Measurements from ENCODE around the gene SH3BP5.
A peak's percentile ranks its signal among the peaks of the same experiment; 100 is the strongest.

The SH3BP5 gene

DNA sequence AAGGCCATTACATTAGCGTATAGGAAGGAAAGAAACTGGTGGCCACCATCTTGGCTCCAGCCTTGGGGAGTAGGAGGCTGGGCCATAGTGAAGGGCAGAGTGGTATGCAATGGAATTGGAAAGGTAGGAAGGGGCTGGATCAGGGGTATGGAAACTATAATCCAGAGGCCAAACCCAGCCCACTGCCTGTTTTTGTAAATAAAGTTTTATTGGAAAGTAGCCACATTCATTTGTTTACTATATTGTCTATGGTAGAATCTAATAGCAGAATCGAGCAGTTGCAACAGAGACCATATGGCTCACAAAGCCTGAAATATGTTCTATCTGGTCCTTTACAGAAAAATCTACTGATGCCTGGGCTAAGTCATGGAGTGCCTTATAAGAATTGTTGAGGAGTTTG lies 14.1 kb upstream of the SH3BP5 start:
- no peak for DNase-seq

DNA sequence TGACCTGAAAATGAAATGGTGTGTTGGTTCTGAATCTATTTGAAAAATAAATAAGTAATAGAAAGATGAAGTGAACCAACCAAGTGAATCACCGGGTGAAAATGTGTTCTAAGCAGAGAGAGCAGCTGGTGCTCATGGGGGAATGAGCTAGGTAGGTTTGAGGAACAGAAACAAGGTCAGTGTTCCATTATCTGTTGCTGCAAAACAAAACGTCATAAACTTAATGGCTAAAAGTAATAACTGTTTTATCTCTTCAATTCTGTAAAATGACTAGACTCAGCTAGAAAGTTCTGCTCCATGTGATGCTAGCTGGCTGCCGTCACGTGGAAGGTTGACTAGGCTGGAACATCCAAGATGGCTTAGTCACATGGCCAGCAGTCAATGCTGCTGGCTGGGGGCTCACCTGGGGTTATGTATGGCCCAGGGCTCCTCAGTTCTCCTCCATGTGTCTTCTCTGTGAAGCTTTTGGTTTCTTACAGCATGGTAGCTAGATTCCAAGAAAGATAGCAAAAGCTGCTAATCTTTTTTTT lies 13.3 kb upstream of the SH3BP5 start:
- DNase-seq: no peak

DNA sequence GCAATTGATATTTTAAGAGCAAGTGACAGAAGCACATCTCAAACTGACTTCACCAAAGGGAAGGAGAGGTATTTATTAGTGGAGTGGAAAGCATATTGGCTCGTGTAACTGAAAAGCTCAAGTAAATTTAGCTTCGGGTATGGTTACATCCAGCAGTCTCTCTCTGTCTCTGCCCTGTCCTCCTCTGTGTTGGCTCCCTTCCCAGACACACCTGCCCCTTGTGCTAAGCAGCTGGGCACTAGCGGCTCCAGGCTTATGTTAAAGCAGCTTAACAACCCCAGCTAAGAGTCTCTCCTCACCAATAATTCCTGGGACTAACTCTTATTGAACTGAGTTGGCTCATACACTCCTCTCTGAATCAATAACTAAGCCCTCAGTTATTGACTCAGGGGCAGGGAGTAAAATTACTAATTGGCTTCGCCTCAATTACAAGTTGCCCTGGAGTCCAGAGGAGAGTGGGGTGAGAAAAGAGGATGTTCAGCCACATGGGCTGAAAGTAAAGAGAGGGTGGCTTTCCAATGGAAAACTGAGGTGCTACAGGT lies 12.8 kb upstream of the SH3BP5 start:
- no peak for DNase-seq

DNA sequence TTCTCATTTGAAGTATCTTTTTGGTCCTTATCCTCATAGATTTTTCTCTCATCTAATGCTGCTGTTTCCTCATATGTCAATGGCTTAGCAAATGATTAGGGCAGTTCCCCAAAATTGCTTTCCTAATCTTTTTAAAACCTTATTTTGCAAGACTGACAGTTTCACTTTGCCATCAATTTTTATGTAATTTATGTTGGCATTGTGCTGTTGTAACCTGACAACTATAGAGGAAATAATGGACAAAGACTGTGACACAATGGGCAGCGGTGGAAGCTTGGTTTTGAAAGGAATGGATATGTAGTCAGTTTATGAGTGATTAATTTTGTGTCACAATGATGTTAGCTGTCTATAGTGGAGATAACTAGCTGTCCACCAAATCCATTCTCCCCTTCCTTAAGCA lies 10.6 kb upstream of the SH3BP5 start:
- no peak for DNase-seq

DNA sequence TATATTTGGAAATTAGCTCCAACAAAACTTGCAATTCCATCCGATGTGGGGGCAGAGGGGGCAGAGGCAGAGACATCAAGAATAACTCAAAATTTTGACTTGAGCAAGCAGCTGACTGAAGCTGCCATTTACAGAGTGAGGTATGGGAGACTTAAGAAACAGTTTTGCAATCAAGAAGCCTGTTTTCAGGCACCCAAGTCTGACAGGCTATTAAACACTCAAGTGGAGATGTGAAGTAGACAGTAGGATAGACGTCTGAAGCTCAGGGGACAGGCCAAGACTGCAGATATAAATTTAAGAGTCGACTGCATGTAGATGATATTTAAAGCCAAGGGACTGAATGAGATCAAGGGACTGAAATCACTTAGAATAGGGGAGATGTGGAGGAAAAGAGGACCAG lies 9.9 kb upstream of the SH3BP5 start:
- no peak for DNase-seq

DNA sequence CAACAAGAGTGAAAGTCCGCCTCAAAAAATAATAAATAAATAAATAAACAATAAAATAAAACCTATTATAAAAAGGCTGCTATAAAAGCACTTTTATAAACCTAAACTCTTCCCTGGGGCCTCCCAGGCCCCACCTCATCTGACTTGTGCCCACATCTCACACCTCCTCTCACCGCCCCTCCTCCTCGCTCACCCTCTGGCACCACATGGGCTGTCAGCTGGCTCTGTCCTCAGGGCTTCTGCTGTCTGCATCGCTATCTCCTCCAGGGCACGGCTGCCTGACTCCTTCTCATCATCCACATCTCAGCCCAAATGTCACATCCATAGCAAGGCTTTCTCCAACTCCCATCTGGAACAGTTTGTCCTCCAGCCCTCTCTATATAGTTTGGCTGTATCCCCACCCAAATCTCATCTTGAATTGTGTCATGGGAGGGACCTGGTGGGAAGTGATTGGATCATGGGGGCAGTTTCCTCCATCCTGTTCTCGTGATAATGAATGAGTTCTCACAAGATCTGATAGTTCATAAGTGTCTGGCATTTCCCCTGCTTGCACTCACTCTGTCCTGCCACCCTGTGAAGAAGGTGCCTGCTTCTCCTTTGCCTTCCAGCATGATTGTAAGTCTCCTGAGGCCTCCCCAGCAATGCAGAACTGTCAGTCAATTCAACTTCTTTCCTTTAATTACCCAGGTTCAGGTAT lies 8.8 kb upstream of the SH3BP5 start:
- no peak for DNase-seq

DNA sequence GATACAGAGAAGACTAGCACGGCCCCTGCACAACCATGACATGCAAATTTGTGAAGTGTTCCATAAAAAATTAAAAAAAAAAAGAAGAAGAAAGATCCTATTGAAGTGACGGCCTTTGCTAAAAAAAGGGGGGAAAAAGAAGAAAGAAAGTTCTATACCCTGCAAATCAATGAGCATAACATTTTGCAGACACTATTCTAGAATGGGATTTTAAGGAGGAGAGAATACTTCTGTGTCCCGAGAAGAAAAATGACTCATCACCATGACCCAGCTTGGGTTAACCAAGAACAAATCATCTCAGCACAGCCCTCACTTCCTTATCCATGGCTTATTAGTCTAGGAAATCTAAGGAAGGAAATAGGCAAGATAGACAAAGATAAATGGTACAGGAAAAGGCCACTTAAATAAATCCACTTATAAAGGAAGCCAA lies 7.4 kb upstream of the SH3BP5 start:
- no peak for DNase-seq

DNA sequence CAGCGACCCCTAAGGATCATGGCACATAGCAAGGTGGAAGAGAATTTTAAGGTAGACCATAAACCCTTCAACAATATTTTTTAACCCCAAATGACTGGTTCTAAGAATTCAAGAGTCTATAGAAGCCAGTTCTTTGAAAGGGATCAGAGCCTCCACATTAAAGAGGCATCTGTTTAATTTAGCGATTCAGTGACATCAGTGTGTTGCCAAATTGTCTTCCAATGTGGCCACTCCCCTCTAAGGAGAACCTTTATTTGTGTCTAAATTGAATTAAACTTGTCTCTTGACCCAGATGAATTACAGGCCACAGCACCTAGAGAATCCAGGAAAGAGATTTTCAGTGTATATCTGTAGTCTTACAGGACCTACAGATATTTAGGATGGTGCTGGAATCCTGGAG lies 6.6 kb upstream of the SH3BP5 start:
- DNase-seq: no peak

DNA sequence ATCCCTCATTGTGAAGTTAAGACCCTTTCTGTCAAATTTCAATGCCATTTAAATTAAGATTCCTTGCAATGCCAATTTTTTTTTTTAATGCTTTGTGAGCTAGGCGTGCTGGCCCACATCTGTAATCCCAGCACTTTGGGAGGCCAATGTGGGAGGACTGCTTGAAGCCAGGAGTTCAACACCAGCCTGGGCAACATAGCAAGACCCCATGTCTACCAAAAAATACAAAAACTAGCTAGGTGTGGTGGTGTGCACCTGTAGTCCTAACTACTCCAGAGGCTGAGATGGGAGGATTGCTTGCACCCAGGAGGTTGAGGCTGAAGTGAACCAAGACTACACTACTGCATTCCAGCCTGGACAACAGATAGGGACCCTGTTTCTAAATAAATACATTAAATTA lies 5.6 kb upstream of the SH3BP5 start:
- no peak for DNase-seq

DNA sequence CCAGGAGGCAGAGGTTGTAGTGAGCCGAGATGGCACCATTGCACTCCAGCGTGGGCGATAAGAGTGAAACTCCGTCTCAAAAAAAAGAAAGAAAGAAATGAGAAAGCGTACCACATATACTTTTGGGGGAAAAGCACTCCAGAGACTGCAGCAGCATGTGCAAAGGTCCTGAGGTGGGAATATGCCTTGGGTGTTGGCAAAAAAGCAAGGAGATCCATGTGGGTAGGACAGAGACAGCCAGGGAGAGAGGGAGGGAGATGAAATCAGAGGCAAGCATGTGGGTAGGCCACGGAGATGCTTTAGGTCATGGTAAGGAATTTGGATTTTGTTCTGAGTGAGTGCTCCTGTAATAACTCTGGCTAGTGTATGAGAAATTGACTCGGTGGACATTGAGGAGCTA lies 3.7 kb upstream of the SH3BP5 start:
- no peak for DNase-seq

DNA sequence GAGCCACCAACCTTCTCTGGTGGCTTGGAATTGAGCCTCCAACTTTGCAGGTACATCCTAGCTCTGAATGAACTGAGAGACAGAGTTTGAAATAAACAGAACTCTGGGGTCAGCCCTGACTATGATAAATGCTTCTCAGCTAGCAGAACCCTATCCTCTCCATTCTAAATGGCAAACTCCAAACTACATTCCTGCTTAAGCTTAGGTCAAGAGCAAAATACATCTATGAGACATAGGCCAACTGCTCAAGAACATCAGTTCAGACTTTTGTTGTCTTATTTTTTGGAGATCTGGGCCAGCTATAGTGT lies 1.5 kb upstream of the SH3BP5 start:
- no peak for DNase-seq

DNA sequence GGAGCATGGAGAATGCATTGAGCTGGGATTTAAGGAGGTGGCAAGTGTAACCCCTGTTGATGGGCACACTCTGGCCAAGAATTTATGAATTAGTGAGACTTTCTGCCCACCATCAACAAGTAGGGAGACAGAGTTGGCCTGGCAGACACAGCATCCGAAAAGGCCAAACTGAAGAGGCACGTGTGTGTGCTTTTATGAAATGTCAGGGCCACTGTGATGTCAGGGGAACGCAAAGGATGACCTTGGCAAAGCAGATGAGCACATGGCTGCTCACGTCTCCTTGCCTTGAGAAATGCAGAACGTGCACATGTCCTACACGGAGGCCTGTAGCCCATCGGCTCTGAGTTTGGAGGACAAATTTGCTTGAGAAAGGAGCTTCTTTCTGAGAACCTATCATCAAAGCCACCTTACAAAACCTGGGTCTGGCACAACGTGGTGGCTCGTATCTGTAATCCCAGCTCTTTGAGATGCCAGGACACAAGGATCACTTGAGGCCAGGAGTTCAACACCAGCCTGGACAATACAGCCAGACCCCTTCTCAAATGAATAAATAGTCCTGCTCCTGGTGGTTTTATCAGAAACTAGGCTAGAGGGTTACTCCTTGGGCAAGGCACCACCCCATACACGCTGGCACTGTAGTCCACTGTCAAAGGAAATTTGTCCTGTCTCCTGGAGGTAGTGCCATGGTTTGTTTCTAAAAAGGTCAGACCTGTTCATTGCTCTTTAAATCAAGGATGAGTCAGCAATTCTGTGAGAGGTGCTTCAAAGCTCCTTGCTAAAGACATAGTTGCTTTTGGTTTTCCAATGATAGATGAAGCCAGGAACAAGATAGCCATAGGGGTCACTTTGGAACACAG lies 941 bp upstream of the SH3BP5 start:
- no peak for DNase-seq

DNA sequence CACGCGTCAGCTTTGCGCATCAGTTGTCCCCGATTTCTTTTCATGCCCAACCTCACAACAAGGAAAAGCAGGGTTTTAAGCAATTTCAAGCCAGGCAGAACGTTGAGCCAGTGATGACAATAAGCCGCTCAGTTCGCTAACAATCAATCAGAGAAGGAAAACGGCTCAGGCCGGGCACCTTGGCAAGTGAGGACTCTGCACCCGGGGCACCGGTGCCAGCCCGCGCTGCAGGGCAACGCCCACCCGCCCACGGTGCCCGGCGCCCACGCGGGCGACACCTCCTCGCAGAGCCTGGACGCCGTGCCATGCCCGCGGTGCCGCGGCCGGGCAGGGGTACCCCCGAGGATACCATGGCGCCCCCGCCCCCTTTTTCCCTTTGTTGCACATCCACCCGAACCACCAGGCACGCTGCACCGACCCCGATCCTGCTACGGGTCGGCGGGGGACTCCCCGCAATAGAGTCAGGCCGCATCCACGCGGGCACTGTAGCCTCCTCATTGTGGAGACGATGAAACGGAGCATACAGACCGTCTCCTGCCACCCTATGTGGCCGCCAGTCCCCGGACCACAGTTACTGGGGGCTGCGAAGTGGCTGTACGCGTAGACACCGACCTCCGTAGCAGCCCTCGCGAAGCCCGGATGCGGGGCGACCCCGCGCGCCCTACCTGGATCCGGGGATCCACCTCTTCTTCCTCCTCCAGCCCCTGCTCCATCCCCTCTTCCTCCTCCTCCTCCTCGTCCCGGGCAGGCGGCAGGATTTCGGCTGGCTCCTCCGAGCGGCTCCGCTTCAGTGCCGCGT lies 581 bp downstream of the SH3BP5 start:
- peak; percentile 59 for DNase-seq

DNA sequence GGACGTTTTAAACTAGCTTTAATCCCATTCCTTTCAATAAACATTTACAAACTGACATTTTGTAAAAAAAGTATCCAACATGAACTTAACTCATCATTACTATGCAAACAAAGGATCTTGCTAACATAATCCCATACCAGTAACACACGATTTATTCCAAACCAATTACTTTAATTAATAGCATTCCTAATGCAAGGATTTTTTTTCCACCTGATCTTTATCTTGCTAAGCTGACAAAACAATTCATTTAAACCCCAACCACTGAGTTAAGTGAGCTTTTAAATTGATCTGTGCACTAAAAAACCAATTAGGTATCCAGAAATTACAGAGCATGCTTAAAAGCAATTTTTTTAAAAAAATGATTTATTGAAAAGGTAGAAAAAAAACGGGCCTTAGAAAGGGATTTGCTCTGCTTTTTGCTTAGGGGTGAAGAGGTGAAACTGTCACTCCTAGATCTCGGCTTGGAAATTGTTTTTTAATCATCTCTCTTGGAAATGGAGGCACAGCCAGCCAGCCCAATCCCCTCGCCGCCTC lies 1.2 kb downstream of the SH3BP5 start:
- no peak for DNase-seq

DNA sequence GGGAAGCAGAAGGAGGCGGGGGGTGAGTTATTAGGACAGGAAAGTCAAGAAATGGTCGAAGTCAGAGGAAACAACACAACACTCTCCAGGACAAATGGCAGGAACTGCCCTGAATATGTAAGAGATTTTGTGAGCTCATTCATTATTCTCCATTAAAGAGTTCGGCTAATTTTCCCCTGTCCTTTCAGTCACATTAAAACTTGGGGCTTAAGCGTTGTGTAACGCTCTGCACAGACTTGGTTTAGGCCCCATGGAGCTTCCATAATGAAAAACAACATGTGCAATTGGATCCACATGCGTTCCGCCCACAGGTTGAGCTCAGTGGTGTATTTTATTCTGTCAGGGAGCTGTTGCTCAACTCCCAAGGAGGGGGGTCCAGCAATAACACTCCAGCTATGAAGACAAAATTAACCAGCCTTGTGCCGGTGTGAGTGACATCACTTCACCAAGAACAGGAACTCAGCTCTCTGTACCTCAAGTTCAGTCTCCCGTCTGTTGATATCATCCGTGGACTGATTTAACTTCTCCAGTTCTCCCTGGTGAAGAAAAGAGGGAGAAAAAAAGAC lies 2.3 kb downstream of the SH3BP5 start:
- DNase-seq: no peak

DNA sequence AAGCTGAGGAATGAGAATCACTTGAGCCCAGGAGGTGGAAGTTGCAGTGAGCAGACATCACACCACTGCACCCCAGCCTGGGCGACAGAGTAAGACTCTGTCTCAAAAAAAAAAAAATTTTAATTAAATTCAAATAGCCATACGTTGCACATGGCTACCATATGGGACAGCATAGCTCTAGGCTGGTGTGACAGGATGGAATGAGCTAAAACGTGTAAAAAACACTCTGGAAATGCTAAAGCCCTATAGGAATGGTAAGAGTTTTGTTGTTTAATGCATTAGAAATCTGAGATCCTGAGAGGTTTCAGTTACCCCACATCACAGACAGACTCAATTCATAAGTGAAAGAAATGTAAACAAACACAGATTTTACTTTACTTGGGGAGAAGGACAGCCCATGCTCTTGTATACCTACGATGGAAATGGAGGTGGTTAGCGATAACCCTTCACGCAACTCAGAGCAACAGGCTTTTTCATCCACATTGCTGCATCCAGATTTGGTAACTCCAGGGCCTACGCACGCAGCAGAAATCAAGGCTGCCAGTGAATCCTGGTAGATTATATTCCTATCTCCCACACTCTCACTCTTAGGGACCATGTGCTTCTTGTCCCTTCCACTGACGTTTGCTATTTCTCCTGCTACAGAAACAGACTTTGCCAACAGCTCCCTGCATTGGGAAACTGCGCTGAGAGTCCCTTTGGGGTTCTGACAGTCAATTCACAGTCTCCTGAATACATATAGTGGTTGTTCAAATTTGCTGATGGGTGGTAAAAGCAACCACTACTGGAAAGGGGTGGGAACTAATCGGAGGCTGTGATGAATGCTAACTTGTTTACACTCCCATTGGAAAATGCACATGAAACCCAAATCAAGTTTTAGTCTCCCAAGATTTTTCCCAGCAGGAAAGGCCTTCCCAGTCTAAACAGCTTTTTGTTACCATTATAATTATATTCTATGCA lies 3.1 kb downstream of the SH3BP5 start:
- no peak for DNase-seq

DNA sequence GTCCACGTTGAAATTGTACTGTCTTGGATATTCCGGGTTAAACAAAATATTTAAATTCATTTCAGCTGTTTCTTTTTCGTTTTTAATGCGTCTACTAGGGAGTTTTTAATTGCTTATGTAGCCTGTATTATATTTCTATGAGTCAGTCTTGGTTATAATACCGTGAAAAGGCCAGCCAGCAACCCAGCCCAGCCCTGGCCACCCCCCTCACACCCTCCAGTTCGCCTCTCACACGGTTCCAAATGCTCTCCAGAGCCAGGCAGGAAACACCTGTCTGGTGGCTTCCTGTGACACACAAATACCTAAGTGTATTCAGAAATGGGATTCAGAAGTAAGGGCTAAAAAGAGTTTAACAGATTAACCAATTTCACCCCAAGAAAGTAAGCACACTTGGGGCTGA lies 4.4 kb downstream of the SH3BP5 start:
- DNase-seq: peak; percentile 29

DNA sequence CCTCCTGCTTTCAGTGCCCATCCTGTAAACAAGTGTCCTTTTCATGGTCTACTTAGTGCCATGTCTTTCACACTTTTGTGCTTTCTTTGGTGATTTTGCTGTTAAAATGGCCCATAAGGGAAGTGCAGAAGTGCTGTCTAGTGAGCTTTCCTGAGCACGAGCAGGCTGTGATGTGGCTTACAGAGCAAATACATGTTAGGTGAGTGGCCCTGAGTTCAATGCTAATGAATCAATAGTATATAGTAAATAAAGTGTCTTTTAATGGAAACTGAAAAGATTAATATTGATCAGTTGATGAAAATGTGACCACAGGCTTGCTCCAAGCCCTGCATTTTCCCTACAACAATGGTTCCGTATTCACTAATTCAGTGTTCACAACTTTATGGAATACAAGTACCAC lies 5.7 kb downstream of the SH3BP5 start:
- no peak for DNase-seq

DNA sequence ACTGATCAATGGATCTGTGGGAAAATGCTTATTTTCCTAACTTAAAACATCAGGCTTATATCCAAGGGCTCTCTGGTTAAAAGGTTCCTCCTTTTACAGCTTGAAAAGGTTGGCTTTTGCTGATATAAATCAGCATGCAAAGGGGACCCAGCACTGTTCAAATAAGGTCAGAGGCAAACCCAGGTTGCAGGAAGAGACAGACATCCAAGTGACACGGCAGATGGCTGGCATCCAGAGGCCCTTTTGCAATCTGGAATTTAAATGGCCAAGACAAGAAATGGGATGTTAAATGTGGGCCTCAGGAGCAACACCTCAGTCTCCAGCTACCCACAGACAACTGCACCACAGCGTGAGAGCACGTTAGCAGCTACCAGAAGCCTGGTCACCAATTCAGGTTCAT lies 6.3 kb downstream of the SH3BP5 start:
- no peak for DNase-seq

DNA sequence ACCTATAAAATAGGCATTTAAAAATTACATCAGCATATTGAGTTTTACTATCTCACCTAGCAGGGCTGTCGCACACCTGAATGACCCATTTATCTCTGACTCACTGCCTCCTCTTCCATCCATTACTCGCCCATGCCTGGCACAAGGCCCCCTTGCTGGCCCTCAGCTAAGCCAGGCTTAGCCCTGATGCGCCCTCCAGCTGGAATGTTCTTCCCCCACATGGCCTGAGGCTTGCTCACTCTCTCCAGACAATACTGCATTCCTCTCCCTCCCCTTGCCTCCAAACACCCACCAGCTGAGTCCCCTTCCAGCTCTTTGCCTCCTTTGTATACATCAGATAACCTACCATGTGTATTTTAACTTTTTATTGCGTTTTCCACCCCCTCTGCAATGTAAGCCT lies 7.2 kb downstream of the SH3BP5 start:
- no peak for DNase-seq

DNA sequence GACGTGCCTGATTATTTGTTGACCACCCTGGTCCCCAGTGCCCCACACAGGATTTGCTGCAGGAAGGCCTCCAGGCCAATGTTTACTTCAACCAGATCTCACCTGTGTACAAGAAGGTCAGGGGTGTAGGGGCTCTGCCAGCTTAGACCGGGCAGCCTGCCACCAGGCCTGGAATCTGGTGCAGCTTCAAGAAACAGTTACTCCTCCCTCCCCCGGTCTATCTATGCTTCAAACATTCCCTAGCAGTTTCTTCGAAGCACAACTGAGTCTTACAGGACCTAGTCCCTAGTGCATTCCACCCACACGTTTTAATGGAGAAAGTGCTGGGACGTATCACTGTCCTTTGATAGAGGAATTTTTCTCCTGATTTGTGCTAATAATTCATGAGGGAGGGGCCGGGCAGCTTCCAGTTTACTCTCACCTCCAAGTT lies 8.0 kb downstream of the SH3BP5 start:
- DNase-seq: no peak

All from activated T-cell treated with anti-CD3 and anti-CD28 coated beads, Interleukin-2, amount 50 U/mL, for 1 hour (primary cell).